Measurements from ENCODE around the gene PIK3C2B. TPM values are rescaled to one million over a fixed set of nuclear protein-coding genes. Genes with fewer than 3 reads are reported as not detected.

Gene PIK3C2B
- total and polyA plus RNA-seq, 2 donors (not counting 1 experiment from before 2014, with no cell fraction given): 90.3 to 142 TPM

- peaks cover 70 to 86% of the 10 kb centered on the region in 2 donors for H3K4me1 ChIP-seq (ENCODE audit: control insufficient read depth in 2 of 2, insufficient read depth in 2 of 2, low read length in 2 of 2)
- H3K4me3 Mint-ChIP-seq: peak overlapping the region; percentile 97
Measured at GRCh38 chr1:204495078-204495753, 611 bp upstream of the PIK3C2B start.

More at GRCh38 chr1:204495078-204495753, 611 bp upstream of the PIK3C2B start:
- peak; percentile 70 for DNase-seq
- H2AFZ ChIP-seq (ENCODE audit: insufficient read depth, low read depth, low read length, poor library complexity, severe bottlenecking): peak overlapping the region; percentile 77
- H3K36me3 ChIP-seq (replicated peaks in 1 of 2; ENCODE audit: control extremely low read depth in 1 of 2, control insufficient read depth in 1 of 2, extremely low read depth in 1 of 2, insufficient read depth in 2 of 2, low read length in 1 of 2): peaks cover 0 to 4% of the 10 kb centered on the region in 2 experiments
- Mint-ChIP-seq H3K4me1 (peaks cover 75% of the 10 kb centered on the region), H3K27me3 (no peaks in the 10 kb centered on the region), H3K9me3 (ENCODE audit: insufficient read depth) (no peaks in the 10 kb centered on the region), H3K27ac (peak overlapping the region; percentile 96)
- no peak for TF ChIP-seq EZH2 (IDR thresholded peaks at IDR 0.05; ENCODE audit: borderline replicate concordance, insufficient read depth, low read depth, low read length, poor library complexity, severe bottlenecking)
- TF ChIP-seq CTCF (IDR thresholded peaks at IDR 0.05): no peak
- H3K4me3 ChIP-seq (ENCODE audit: control extremely low read depth in 1 of 5, extremely low read depth in 1 of 5, insufficient read depth in 1 of 5, low read depth in 2 of 5, low read length in 4 of 5): peak overlapping the region; percentile 84 to 98 (median 92)
- ChIA-PET CTCF (interaction anchor here (0.8 to 20.4 kb wide), 10 partner anchors 8 to 312 kb away, joined by 3 to 1884 read pairs (median 6); no protein-coding TSS in a partner anchor), POLR2A (interaction anchor here (0.5 to 8.1 kb wide), 10 partner anchors 8 to 763 kb away, joined by 3 to 161 read pairs (median 14); partner anchors contain the start of gene MDM4)
- H3K9me3 ChIP-seq (ENCODE audit: control extremely low read depth in 1 of 3, control insufficient read depth in 2 of 3, insufficient read depth in 1 of 3, low read length in 2 of 3): peaks cover 0 to 3% (median 0%) of the 10 kb centered on the region in 3 donors
- intact Hi-C loops (cut with micrococcal nuclease): loop anchor here (2.0 kb wide), 1 partner anchor 34 kb away; no protein-coding TSS in a partner anchor
- peak overlapping the region; percentile 86 for H3K4me2 ChIP-seq (replicated peaks; ENCODE audit: low read depth, low read length, poor library complexity, severe bottlenecking)
- H4K20me1 ChIP-seq (ENCODE audit: control insufficient read depth, insufficient read depth, low read length, poor library complexity, severe bottlenecking): peaks cover 36% of the 10 kb centered on the region
- peaks cover 55% of the 10 kb centered on the region for H3K79me2 ChIP-seq (ENCODE audit: control insufficient read depth, insufficient read depth, low read length)
- peak overlapping the region; percentile 78 to 79 for H3K27ac ChIP-seq (ENCODE audit: low read length in 2 of 2)
- 0% methylated on average over 3 of the region's 17 CpGs for WGBS (ENCODE audit: insufficient coverage)
- peak overlapping the region; percentile 95 for H3K9ac ChIP-seq (ENCODE audit: low read length)
- no peaks in the 10 kb centered on the region for H3K27me3 ChIP-seq (replicated peaks in 1 of 4; ENCODE audit: control extremely low read depth in 1 of 4, control insufficient read depth in 3 of 4, insufficient read depth in 4 of 4, low read length in 3 of 4)
- peak; percentile 32 for ATAC-seq (ENCODE audit: low read depth)
